Measurements from ENCODE around the gene LHX6.
A peak's percentile ranks its signal among the peaks of the same experiment; 100 is the strongest.

LHX6 gene

GRCh38 chr9:122173670-122174069 lies 55.1 kb downstream of the LHX6 start:
- Histone ChIP-seq H3K27me3 (ENCODE audit: insufficient read depth, low read length) (peaks cover 16% of the 10 kb centered on the region; the same call in 1 of the 2 replicates), H3K4me1 (ENCODE audit: control insufficient read depth, insufficient read depth, low read length, unreplicated experiment) (no peaks in the 10 kb centered on the region), H3K4me3 (ENCODE audit: low read depth, low read length) (no peak overlapping the region), H3K36me3 (ENCODE audit: insufficient read depth, low read length) (no peaks in the 10 kb centered on the region), H3K27ac (ENCODE audit: low read depth, low read length) (no peak overlapping the region), H2AFZ (ENCODE audit: low read length, unreplicated experiment) (no peak overlapping the region), H3K79me2 (ENCODE audit: control insufficient read depth, insufficient read depth, low read length, unreplicated experiment) (no peaks in the 10 kb centered on the region)

GRCh38 chr9:122172131-122172530 lies 56.6 kb downstream of the LHX6 start:
- Histone ChIP-seq H3K27me3 (ENCODE audit: insufficient read depth, low read length) (peaks cover 16% of the 10 kb centered on the region; the same call in 1 of the 2 replicates), H3K4me3 (ENCODE audit: low read depth, low read length) (no peak overlapping the region), H3K36me3 (ENCODE audit: insufficient read depth, low read length) (no peaks in the 10 kb centered on the region), H3K79me2 (ENCODE audit: control insufficient read depth, insufficient read depth, low read length, unreplicated experiment) (no peaks in the 10 kb centered on the region), H3K27ac (ENCODE audit: low read depth, low read length) (no peak overlapping the region), H3K4me1 (ENCODE audit: control insufficient read depth, insufficient read depth, low read length, unreplicated experiment) (no peaks in the 10 kb centered on the region), H2AFZ (ENCODE audit: low read length, unreplicated experiment) (no peak overlapping the region)

GRCh38 chr9:122168356-122168755 lies 60.4 kb downstream of the LHX6 start:
- Histone ChIP-seq H3K27me3 (ENCODE audit: insufficient read depth, low read length) (peaks cover 11% of the 10 kb centered on the region; the same call in 1 of the 2 replicates), H2AFZ (ENCODE audit: low read length, unreplicated experiment) (no peak overlapping the region), H3K4me1 (ENCODE audit: control insufficient read depth, insufficient read depth, low read length, unreplicated experiment) (no peaks in the 10 kb centered on the region), H3K27ac (ENCODE audit: low read depth, low read length) (no peak overlapping the region), H3K36me3 (ENCODE audit: insufficient read depth, low read length) (no peaks in the 10 kb centered on the region), H3K4me3 (ENCODE audit: low read depth, low read length) (no peak overlapping the region), H3K79me2 (ENCODE audit: control insufficient read depth, insufficient read depth, low read length, unreplicated experiment) (no peaks in the 10 kb centered on the region)

GRCh38 chr9:122164286-122164685 lies 64.5 kb downstream of the LHX6 start:
- Histone ChIP-seq H3K4me1 (ENCODE audit: control insufficient read depth, insufficient read depth, low read length, unreplicated experiment) (no peaks in the 10 kb centered on the region), H2AFZ (ENCODE audit: low read length, unreplicated experiment) (no peak overlapping the region), H3K79me2 (ENCODE audit: control insufficient read depth, insufficient read depth, low read length, unreplicated experiment) (peaks cover 2% of the 10 kb centered on the region), H3K4me3 (ENCODE audit: low read depth, low read length) (no peak overlapping the region), H3K27me3 (ENCODE audit: insufficient read depth, low read length) (peaks cover 21% of the 10 kb centered on the region; the same call in 1 of the 2 replicates), H3K36me3 (ENCODE audit: insufficient read depth, low read length) (no peaks in the 10 kb centered on the region), H3K27ac (ENCODE audit: low read depth, low read length) (no peak overlapping the region)

GRCh38 chr9:122162415-122162814 lies 66.3 kb downstream of the LHX6 start:
- H2AFZ ChIP-seq (ENCODE audit: low read length, unreplicated experiment) = no peak overlapping the region
- H3K79me2 ChIP-seq (ENCODE audit: control insufficient read depth, insufficient read depth, low read length, unreplicated experiment) = peaks cover 20% of the 10 kb centered on the region
- no peak overlapping the region for H3K4me3 ChIP-seq (ENCODE audit: low read depth, low read length)
- no peak overlapping the region for H3K27ac ChIP-seq (ENCODE audit: low read depth, low read length)
- H3K27me3 ChIP-seq (ENCODE audit: insufficient read depth, low read length) = peaks cover 21% of the 10 kb centered on the region; the same call in 1 of the 2 replicates
- H3K4me1 ChIP-seq (ENCODE audit: control insufficient read depth, insufficient read depth, low read length, unreplicated experiment) = no peaks in the 10 kb centered on the region
- H3K36me3 ChIP-seq (ENCODE audit: insufficient read depth, low read length) = no peaks in the 10 kb centered on the region

GRCh38 chr9:122159925-122160246 lies 68.9 kb downstream of the LHX6 start:
- Histone ChIP-seq H3K4me3 (ENCODE audit: low read depth, low read length) (peak overlapping the region; percentile 91), H3K79me2 (ENCODE audit: control insufficient read depth, insufficient read depth, low read length, unreplicated experiment) (peaks cover 37% of the 10 kb centered on the region), H2AFZ (ENCODE audit: low read length, unreplicated experiment) (peak overlapping the region; percentile 48), H3K27me3 (ENCODE audit: insufficient read depth, low read length) (peaks cover 19% of the 10 kb centered on the region; the same call in 1 of the 2 replicates), H3K27ac (ENCODE audit: low read depth, low read length) (no peak overlapping the region), H3K4me1 (ENCODE audit: control insufficient read depth, insufficient read depth, low read length, unreplicated experiment) (peaks cover 5% of the 10 kb centered on the region), H3K36me3 (ENCODE audit: insufficient read depth, low read length) (no peaks in the 10 kb centered on the region)

- Histone ChIP-seq H3K79me2 (ENCODE audit: control insufficient read depth, insufficient read depth, low read length, unreplicated experiment) (peaks cover 40% of the 10 kb centered on the region), H3K27me3 (ENCODE audit: insufficient read depth, low read length) (peaks cover 13% of the 10 kb centered on the region; the same call in 1 of the 2 replicates), H3K4me1 (ENCODE audit: control insufficient read depth, insufficient read depth, low read length, unreplicated experiment) (peaks cover 5% of the 10 kb centered on the region), H3K27ac (ENCODE audit: low read depth, low read length) (no peak within 1 kb of the TSS), H3K36me3 (ENCODE audit: insufficient read depth, low read length) (no peaks in the 10 kb centered on the region), H3K4me3 (ENCODE audit: low read depth, low read length) (peak within 1 kb of the TSS; percentile 91), H2AFZ (ENCODE audit: low read length, unreplicated experiment) (peak within 1 kb of the TSS; percentile 85)
Observed at GRCh38 chr9:122159026-122159924, 69.5 kb downstream of the LHX6 start, which contains the start of the genes MORN5 and NDUFA8. TSS of gene MORN5 (plus strand) at chr9:122159908. CDS start at chr9:122159973, 65 bp downstream. TSS of gene NDUFA8 (minus strand) at chr9:122159779. CDS start at chr9:122159677, 102 bp downstream.

GRCh38 chr9:122158202-122158601 lies 70.6 kb downstream of the LHX6 start:
- Histone ChIP-seq H3K4me1 (ENCODE audit: control insufficient read depth, insufficient read depth, low read length, unreplicated experiment) (peaks cover 5% of the 10 kb centered on the region), H3K36me3 (ENCODE audit: insufficient read depth, low read length) (no peaks in the 10 kb centered on the region), H3K27ac (ENCODE audit: low read depth, low read length) (no peak overlapping the region), H2AFZ (ENCODE audit: low read length, unreplicated experiment) (no peak overlapping the region), H3K79me2 (ENCODE audit: control insufficient read depth, insufficient read depth, low read length, unreplicated experiment) (peaks cover 50% of the 10 kb centered on the region), H3K4me3 (ENCODE audit: low read depth, low read length) (no peak overlapping the region; the same call in 1 of the 2 replicates), H3K27me3 (ENCODE audit: insufficient read depth, low read length) (peaks cover 11% of the 10 kb centered on the region; the same call in 1 of the 2 replicates)

- Histone ChIP-seq H2AFZ (ENCODE audit: low read length, unreplicated experiment) (no peak overlapping the region), H3K79me2 (ENCODE audit: control insufficient read depth, insufficient read depth, low read length, unreplicated experiment) (peaks cover 58% of the 10 kb centered on the region), H3K36me3 (ENCODE audit: insufficient read depth, low read length) (peaks cover 11% of the 10 kb centered on the region; the same call in 1 of the 2 replicates), H3K4me1 (ENCODE audit: control insufficient read depth, insufficient read depth, low read length, unreplicated experiment) (peaks cover 5% of the 10 kb centered on the region), H3K27ac (ENCODE audit: low read depth, low read length) (no peak overlapping the region), H3K27me3 (ENCODE audit: insufficient read depth, low read length) (no peaks in the 10 kb centered on the region), H3K4me3 (ENCODE audit: low read depth, low read length) (no peak overlapping the region)
Observed at GRCh38 chr9:122155796-122156195, 73.0 kb downstream of the LHX6 start.
